ENCODE measurements around the gene GJA1.
"Not testable (repeated sequence)": the region's sequence is repeated elsewhere in the genome, so short reads cannot be mapped to it uniquely, and the experiment has no call there.

GJA1 gene

DNA sequence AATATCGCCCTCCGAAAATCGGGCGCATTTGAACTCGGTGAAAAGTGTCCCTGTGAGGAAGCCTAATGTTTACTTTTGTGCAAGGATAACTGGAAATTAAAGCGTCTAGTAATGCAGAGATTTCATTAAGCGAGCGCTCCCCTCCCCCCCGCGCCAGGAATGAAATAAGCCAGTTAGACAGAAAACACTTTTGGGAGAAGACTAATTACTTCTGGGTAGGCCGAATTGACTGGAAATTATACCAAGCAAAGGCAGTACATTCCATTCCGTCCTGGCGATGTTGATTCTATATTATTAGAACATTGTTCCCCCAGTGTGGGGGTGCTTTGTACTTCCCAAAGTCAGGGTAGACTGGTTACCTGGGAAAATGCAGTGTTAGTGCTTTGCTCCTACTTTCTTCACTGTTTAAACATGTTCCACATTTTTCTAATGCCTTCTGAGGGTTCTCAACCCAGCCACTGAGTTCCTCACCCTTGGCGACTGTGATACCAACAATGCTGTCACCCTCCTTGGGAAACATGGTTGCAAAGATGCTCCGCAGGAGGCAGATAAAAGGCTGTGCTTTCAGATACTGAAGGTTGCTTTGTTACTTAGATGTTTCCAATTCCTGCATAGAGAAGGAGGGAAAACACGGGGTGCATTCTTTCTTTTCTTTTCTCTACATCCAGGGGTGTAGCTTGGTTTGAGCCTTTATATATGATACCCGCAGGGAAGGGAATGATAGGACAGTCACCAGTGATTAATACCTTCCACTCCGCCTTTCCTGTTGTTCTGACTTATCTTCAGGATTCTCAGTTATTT lies 2.6 kb downstream of the GJA1 start:
- DNase-seq, result no peak

GRCh38 chr6:121438869-121439268 lies 3.4 kb downstream of the GJA1 start:
- no peak for DNase-seq

- no peak for DNase-seq
Observed at GRCh38 chr6:121439475-121439874, 4.0 kb downstream of the GJA1 start.

DNA sequence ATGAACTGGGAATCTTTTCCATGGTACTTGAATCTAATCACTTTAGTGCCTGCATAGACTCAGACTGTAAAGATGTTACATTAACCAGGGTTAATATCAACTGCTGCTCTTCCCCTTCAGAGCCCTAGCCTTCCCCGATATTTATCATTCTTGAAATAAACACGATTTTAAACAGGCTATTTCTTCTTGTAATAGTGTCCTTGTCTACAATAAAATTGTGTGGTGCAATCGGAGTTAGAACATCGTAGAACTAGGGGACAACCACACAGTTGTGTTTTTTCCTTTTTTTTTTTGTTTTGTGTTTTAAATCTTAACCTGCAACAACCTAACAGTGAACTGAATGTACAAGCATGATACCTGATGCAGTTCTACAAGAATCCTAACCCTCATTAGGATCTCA lies 4.5 kb downstream of the GJA1 start:
- no peak for DNase-seq

GRCh38 chr6:121441477-121441876 lies 6.0 kb downstream of the GJA1 start:
- DNase-seq, result no peak

DNA sequence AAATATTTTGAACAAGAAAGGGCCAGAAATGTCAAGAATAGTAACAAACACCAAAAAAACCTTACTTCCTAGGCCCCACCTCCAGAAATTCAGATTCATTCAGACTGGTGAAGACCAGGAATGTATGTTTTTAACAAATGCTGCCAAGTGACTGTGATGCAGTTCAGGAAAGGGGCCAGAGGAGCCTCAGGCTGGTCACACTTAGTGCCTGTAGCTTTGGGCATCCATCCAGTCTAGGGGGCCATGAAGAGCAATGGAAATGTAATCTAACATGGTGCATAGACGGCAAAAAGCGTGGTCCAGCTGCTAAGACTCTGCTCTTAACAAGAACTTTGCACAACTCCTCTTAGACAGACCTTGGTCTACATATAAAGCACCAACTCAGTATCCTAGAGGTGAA lies 7.1 kb downstream of the GJA1 start:
- no peak for DNase-seq

DNA sequence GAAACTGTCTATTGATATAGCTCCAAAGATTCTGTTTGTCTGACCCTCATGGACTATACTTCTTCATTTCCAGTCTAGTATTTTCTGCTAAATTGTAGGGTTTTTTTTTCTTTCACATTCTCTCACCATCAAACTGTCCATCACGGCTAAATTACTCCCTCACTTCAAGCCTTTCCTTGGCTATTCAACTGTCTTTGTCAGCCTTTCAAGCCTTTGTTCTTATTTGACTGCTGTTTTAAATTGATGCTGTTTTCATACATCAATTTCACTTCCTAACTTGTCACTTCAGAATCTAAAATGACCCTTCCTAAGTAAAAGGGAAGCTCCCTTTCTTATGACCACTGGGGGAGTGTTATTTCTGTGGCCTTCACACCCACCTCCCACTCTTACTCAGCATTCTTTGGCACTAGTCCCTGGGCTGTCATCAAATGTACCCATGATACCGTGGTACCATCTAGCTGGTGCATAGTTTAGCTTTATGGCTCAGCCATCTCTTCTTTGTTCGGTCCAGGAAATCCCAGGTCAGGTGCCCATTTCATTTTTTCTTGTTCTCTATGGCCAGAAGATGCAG lies 8.6 kb downstream of the GJA1 start:
- no peak for DNase-seq

DNA sequence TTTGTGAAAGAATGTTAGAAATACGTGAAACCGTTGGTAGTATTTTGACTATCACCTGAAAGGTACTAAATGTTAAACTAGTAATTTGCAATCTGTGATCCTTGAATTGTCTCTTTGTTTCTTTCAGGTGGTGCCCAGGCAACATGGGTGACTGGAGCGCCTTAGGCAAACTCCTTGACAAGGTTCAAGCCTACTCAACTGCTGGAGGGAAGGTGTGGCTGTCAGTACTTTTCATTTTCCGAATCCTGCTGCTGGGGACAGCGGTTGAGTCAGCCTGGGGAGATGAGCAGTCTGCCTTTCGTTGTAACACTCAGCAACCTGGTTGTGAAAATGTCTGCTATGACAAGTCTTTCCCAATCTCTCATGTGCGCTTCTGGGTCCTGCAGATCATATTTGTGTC lies 11.3 kb downstream of the GJA1 start:
- DNase-seq, result not testable (repeated sequence)

DNA sequence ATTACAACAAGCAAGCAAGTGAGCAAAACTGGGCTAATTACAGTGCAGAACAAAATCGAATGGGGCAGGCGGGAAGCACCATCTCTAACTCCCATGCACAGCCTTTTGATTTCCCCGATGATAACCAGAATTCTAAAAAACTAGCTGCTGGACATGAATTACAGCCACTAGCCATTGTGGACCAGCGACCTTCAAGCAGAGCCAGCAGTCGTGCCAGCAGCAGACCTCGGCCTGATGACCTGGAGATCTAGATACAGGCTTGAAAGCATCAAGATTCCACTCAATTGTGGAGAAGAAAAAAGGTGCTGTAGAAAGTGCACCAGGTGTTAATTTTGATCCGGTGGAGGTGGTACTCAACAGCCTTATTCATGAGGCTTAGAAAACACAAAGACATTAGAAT lies 12.3 kb downstream of the GJA1 start:
- not testable (repeated sequence) for DNase-seq

DNA sequence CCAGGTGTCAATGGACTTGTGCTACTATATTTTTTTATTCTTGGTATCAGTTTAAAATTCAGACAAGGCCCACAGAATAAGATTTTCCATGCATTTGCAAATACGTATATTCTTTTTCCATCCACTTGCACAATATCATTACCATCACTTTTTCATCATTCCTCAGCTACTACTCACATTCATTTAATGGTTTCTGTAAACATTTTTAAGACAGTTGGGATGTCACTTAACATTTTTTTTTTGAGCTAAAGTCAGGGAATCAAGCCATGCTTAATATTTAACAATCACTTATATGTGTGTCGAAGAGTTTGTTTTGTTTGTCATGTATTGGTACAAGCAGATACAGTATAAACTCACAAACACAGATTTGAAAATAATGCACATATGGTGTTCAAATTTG lies 13.1 kb downstream of the GJA1 start:
- not testable (repeated sequence) for DNase-seq

- DNase-seq, result no peak
Observed at GRCh38 chr6:121449331-121449730, 13.9 kb downstream of the GJA1 start.

DNA sequence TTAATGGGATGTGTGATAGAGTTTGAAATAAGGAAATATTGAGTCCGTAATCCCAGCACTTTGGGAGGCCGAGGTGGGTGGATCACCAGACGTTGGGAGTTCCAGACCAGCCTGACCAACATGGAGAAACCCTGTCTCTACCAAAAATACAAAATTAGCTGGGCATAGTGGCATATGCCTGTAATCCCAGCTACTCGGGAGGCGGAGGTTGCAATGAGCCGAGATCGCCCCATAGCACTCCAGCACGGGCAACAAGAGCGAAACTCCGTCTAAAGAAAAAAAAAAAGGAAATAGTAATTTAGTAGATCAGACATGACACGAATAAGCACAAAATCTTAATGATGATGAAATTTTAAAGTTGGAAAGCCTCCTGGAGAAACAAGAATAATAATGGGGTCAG lies 14.8 kb downstream of the GJA1 start:
- DNase-seq, result no peak

DNA sequence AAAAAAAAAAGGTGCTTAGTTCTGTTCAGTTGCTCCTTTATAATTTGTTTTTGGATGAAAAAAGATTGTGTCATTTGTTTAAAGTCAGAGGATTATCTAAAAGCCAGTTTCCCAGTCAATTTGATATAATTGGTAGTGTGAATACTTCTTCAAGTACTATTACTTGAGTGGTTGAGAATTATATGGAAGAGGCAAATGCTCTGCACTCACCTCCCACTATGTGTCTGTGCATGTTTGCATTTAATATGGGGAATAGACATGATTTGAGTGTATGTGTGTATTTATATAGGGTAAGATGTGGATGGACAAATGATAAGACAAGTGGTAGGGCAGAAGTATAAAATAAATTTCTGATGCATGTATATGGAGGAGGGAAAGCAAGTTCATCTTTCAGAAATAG lies 15.8 kb downstream of the GJA1 start:
- DNase-seq, result no peak

DNA sequence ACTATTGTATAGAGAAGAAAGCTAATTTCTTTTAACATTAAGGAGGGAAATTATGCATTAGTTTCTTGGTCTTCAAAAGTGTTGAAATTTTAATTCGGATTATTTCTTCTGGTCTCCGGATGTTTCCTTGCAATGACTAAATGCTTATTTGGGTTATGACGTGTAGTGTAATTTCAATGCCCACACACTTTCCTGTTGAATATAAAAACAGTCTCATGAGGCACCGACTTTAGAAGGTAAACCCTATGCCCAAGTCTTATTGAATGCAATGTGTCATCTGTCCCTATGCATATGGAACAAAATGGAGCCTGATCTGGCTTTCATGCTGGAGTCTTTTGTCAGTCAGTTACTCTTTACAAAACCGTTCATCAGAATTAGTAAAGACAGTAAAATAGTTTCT lies 17.7 kb downstream of the GJA1 start:
- no peak for DNase-seq

- no peak for DNase-seq
Observed at GRCh38 chr6:121460170-121460569, 24.7 kb downstream of the GJA1 start.

DNA sequence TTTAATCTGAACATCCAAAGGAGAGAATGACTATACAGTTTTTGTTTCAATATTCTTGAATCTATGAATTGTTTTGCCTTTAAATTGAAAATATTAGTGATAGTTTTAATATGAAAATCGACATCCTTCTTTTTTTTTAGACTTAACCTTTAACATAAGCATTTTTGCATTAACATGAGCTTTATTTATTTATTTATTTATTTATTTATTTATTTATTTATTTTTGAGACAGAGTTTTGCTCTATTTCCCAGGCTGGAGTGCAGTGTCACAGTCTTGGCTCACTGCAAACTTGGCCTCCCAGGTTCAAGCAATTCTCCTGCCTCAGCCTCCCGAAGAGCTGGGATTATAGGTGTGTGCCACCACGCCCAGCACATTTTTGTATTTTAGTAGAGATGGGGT lies 27.6 kb downstream of the GJA1 start:
- DNase-seq, result no peak

- no peak for DNase-seq
Observed at GRCh38 chr6:121465101-121465500, 29.7 kb downstream of the GJA1 start.

DNA sequence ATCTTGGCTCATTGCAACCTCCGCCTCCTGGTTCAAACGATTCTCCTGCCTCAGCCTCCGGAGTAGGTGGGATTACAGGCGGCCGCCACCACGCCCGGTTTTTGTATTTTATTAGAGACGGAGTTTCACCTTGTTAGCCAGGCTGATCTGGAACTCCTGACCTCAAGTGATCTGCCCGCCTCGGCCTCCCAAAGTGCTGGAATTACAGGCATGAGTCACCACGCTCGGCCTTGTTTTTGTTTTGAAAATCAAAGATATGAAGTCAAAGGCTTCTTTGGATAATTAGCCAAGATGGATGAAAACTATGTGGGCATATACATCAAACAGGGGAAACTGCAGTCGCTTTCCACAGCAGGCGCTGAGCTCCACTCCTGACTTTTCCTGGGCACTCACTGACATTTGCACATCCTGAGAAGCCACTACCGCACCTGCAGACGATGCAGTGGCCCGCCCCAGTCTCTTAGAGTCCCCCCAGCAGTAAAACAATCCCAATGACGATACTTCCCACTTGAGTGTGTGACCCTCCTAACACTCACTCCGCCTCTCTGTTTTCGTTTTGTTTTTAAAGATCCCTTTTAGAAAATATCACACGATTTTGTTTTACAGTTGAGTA lies 44.1 kb downstream of the GJA1 start:
- no peak for DNase-seq

DNA sequence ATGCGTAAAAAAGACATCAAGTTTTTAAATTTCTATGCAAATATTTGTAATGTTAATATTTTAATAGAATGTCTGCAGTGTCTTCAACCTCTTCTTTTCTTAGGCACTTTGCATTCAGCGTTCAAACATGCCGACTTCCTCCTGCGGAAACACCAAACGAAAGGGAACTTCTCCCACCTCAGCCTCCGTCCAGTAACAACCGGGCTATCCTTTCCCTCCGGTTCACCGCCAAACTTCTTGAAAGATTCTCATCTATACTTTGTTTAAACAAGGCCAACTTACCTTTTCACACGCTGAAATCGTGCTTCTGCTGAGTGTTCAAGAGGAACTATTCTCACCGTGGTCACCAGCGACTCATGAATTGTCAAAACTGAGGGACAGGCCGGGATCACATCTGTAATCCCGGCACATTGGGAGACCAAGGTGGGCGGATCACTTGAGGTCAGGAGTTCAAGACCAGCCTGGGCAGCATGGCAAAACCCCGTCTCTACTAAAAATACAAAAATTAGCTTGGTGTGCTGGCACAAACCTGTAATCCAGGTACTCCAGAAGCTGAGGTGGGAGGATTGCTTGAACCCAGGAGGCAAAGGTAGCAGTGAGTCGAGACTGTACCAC lies 44.8 kb downstream of the GJA1 start:
- no peak for DNase-seq

- no peak for DNase-seq
Observed at GRCh38 chr6:121482004-121482693, 46.7 kb downstream of the GJA1 start.

DNA sequence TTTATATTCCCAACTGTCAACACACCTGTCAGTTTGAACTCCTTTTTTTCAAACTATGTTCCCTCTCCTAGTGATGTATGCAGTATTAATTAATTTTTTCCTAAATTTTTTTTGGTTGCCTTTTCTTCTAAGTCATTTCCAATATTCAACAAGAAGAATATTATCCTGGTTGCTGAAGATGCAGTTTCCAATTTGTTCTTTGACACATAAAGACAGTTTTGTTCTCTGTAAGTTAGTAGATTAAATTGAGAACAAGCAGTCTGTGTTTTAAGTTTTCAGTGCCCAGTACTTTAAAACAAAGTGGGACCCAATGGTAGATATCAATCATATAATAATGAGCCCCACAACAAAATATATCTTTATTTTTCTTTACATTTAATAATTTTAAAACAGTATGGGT lies 47.3 kb downstream of the GJA1 start:
- no peak for DNase-seq

DNA sequence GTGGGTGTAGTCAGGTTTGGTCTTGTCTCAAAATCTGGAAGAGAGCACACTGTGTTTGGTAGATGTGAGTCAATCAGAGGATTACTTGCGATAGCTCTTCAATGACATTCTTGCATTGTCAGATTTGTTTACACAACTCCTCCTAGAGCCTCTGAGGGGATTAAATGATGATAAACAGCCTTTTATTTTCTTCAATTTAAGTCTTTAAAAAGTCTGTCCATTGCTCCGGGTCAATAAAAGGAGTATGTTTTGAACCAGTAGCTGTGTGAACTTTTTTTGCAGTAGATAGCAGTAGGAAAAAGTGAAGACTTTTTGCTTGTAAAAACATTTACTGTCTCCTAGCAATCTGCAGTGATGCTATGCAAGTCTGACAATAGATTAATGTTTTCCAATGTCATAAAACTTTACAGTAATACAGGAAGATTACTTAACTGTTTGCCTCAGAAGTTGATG lies 49.9 kb downstream of the GJA1 start:
- DNase-seq, result no peak

- DNase-seq, result no peak
Observed at GRCh38 chr6:121491576-121491975, 56.1 kb downstream of the GJA1 start.

Measured in stimulated activated CD4-positive, alpha-beta T cell treated with anti-CD3 and anti-CD28 coated beads, Interleukin-4, amount 100 ng/mL, for 1 hour (primary cell).